Fibroblast of pulmonary artery (primary cell): ENCODE data around the gene POLR2E.
"Not testable (repeated sequence)": the region's sequence is repeated elsewhere in the genome, so short reads cannot be mapped to it uniquely, and the experiment has no call there.

ENCODE experiments used
- DNase-seq: peaks from one replicate; pipeline ENCODE4 v3.0.0-alpha.2; 2010; ENCODE audit warnings: low read depth
- H3K4me3 ChIP-seq: replicated peaks from 2 replicates; pipeline ENCODE4 v1.5.1; 2011; ENCODE audit warnings: low read depth, mild to moderate bottlenecking, control low read depth, low read length, moderate library complexity
- TF ChIP-seq, protein P1 (sequence below): IDR thresholded peaks from 2 replicates; pipeline ENCODE4 v1.5.1; 2011; ENCODE audit warnings: mild to moderate bottlenecking, control low read depth, low read length, inconsistent platforms; ENCODE audit errors: missing control alignments

Gene POLR2E

DNA sequence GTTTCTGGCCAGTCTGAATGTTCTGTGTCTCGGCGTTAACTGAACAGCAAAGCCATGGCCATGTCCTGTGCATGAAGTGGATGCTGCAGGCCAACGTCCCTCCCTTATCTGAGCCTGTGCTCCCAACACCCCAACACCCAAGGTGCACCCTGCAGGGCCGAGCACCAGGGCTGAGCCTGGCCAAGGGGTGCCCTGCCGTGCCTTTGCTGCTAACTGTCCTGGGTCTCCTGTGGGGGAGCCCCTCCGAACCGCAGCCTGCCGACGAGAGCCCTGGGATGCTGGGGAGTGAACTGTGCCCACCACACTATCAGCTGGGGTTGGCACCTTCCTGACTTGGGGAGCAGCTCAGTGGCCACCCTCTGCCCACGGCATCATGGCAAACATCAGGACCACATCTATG, 26.2 kb upstream of the POLR2E start:
- H3K4me3 ChIP-seq: no peak overlapping the region
- TF ChIP-seq, protein P1, sequence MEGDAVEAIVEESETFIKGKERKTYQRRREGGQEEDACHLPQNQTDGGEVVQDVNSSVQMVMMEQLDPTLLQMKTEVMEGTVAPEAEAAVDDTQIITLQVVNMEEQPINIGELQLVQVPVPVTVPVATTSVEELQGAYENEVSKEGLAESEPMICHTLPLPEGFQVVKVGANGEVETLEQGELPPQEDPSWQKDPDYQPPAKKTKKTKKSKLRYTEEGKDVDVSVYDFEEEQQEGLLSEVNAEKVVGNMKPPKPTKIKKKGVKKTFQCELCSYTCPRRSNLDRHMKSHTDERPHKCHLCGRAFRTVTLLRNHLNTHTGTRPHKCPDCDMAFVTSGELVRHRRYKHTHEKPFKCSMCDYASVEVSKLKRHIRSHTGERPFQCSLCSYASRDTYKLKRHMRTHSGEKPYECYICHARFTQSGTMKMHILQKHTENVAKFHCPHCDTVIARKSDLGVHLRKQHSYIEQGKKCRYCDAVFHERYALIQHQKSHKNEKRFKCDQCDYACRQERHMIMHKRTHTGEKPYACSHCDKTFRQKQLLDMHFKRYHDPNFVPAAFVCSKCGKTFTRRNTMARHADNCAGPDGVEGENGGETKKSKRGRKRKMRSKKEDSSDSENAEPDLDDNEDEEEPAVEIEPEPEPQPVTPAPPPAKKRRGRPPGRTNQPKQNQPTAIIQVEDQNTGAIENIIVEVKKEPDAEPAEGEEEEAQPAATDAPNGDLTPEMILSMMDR: no peak
- no peak for DNase-seq

DNA sequence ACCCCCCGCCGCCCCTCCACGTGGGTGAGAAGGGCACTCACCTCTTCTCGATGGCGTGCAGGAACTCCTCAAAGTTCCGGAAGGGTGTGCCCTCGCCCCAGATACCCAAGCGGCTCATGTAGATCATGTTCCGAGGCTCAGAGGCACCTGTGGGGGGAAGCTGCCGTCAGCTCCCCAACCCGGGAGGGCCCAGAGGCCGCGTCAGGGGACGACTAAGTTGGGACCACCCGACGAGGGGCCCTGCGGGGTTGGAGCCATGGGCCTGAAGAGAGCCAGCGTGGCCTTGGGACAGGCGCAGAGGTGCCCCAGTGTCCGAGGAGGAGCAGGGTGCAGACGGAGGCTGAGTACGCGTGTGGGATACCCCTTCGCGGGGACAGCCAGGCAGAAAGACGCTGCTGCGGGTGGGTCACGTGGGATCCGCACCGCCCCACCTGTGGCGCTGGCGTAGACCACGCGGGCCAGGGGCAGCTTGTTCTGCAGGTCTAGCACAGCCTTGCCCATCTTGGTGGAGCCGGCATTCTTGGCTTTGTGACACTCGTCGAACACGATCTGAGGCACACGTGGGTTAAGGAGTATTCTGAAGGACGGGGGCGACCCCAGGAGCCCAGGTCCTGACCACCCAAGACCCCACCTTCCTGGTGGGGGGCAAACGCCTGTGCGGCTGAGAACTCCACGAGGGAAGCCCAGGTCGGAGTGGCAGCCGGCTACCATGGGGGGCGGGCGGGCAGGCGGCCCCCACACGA, 24.5 kb upstream of the POLR2E start:
- no peak for DNase-seq
- TF ChIP-seq, protein P1: no peak
- H3K4me3 ChIP-seq: no peak overlapping the region

DNA sequence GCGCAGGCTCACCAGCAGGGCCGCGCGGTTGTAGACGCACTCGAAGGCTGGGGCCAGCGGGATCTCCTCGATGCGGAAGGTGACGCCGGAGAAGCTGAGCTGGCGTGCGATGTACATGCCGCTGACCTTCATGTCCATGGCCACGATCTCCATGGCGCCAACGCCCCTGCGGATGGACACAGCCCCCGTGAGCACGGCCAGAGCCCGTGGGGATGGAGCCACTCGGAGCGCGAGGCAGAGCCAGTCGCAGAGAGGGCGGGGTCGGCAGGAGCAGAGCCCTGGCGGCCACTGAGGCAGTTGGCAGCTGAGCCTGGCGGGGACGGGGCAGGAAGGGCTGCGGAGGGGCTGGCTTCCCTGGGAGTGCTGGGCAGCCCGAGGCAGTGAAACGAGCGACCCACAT, 23.8 kb upstream of the POLR2E start:
- TF ChIP-seq, protein P1: no peak
- H3K4me3 ChIP-seq: no peak overlapping the region
- no peak for DNase-seq

DNA sequence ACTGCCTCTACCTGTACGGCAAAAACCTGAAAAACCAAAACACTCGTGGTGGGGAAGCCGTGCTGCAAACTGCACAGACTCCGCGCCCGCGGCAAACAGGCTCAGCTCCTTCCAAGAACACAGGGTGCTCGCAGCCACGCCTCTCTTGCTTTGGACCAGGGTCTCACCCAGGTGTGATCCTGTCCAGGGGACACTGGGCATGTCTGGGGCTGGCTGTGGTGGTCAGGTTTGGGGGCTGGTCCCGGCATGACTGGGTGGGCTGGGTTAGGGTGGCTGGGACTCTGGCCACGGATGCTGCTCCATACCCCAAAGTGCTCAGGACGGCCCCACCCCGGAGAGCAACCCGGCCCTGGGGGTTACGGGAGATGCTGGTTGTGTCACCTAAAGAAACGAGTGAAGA, 22.5 kb upstream of the POLR2E start:
- no peak overlapping the region for H3K4me3 ChIP-seq
- no peak for DNase-seq
- TF ChIP-seq, protein P1: no peak

DNA sequence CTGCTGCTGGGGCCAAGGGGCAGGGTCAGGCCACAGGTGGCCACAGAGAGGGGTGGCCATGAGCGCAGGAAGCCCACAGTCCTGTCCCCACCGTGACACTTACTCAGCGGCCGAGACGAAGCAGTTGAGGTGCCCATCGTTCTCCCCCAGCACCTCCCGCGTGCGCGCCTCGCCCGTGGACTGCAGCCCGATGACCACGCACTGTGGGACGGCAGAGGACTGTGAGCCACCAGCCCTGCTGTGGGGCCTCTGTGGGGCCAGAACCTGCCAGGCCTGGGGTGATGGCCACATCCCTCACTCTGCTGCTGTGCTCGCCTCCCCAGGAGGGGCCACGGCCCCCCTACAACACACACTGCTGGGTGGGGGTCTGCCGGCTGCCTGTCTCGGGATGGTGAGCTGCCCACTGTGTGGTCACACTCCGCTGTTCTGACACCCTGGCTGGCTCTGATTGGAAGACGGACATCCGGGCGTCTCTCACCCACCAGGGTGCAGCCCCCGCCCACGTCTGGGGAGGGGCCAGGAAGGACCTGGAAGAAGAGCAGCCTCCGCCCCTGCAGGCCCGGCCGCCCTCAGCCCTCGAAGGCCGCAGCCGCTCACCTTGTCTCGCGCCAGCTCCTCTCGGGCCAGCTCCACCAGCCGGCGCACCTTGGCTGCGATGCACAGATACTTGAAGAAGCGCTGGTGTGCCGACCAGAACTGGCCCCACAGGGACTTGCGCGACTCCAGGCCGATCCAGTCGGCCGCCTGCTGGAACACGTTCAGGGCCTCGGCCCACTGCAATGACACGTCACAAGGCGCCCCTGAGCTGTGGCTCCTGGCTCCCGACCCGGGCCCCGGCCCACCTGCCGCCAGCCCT, 21.8 kb upstream of the POLR2E start:
- no peak for DNase-seq
- H3K4me3 ChIP-seq: no peak overlapping the region
- TF ChIP-seq, protein P1: no peak

DNA sequence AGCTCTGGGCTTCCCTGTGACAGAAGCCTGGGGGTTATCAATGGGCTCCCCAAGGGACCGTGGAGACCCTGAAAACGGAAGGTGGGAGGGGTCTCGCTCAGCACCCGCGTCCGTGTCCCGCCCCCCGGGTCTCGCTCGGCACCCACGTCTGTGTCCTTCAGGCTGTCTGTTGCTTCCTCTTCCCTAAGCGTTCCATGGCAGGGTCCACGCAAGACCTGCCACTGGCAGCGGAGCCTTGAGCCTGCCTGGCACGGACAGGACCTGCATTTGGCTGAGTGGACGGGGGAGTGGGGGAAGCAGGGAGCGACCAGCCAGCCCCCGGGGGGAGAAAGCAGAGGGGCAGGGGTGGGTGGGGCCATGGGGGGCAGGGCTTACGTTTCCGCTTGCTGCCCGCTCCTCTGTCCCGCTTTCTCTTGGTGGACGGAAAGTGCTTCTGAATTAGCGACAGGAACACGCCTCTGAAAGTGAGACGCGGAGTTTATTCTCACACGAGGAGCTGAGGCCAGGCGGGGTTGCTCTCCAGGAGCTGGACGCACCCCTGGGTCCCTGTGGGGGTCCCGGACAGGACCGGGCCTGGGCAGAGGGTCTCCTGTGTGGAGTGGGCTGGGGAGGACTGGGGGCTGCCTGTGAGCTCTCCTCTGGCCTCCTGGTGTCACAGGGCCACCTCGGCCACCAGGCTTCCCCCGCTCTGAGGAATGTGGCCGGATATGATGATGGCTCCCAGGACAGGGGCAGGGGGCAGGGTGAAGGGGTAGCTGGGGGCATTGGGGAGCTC, 20.7 kb upstream of the POLR2E start:
- TF ChIP-seq, protein P1: no peak
- H3K4me3 ChIP-seq: no peak overlapping the region

DNA sequence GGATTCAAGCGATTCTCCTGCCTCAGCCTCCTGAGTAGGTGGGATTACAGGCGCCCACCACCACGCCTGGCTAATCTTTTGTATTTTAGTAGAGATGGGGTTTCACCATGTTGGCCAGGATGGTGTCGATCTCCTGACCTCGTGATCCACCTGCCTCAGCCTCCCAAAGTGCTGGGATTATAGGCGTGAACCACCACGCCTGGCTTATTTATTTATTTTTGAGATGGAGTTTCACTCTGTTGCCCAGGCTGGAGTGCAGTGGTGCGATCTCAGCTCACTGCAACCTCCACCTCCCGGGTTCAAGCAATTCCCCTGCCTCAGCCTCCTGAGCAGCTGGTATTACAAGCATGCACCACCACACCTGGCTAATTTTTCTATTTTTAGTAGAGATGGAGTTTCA, 19.6 kb upstream of the POLR2E start:
- not testable (repeated sequence) for H3K4me3 ChIP-seq, DNase-seq

More for the DNA sequence above, 20.7 kb upstream of the POLR2E start:
- DNase-seq: no peak
